CD4-positive, alpha-beta T cell treated with Interleukin-21 for 1 hour (primary cell): ENCODE results near the gene ZBTB3.
"Not testable (repeated sequence)": the region's sequence is repeated elsewhere in the genome, so short reads cannot be mapped to it uniquely, and the experiment has no call there.

Experiments
- DNase-seq: peaks from one replicate; pipeline ENCODE4 v3.0.0-alpha.2; 2020

ZBTB3 gene

DNA sequence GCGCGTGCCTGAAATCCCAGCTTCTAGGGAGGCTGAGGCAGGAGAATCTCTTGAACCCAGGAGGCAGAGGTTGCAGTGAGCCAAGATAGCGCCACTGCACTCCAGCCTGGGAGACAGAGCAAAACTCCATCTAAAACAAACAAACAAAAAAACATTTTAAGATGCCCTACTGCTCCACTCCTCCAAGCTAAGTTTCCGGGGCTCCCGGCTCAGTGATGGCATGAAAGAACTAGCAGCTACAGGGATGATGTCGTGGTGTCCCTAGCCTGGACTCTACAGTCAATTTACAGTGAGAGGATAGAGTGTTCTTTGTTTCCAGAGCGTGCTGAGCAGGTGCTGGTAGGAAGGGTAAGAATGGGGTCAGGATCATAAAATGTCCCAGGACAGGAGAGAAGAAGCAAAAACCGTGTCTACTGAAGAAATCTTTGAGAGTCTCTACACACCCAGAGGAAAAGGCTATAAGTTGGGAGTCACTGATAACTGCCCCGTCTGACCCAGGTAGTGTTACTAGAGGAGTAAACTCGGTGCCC, 1.2 kb upstream of the ZBTB3 start:
- no peak for DNase-seq

DNA sequence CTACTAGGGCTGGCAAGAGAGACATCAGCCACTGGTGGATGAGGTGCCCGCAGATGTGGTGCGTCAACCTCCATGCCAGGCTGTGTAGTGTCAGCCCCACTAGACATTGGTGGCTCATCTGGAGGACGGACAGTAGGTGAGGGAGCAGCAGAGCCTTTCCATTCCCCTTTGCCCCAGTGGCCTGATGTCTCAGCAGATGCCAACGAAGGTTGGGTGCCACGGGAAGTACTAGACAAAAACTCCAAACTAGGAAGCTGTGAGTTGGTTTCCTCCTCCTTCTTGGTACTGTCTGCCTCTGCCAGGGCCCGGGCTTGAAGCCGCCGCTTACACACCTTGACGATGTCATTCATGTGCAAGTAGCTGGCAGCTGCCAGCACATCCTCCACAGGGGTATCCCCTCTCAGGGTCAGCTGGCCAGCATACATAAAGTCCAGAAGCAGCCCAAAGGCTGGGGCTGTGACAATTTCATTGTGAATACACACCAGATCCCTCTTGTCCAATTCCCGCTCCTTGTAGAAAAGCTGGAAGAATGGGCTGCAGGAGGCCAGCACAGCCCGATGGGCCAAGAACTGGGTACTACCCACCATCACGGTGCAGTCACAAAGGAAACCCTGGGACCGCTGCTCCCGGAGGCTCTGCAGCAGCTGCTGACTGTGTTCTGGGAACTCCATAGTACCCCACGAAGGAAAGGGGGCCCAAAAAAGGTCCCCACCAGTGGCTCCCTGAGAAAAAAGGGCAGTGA, 795 bp downstream of the ZBTB3 start:
- no peak for DNase-seq

DNA sequence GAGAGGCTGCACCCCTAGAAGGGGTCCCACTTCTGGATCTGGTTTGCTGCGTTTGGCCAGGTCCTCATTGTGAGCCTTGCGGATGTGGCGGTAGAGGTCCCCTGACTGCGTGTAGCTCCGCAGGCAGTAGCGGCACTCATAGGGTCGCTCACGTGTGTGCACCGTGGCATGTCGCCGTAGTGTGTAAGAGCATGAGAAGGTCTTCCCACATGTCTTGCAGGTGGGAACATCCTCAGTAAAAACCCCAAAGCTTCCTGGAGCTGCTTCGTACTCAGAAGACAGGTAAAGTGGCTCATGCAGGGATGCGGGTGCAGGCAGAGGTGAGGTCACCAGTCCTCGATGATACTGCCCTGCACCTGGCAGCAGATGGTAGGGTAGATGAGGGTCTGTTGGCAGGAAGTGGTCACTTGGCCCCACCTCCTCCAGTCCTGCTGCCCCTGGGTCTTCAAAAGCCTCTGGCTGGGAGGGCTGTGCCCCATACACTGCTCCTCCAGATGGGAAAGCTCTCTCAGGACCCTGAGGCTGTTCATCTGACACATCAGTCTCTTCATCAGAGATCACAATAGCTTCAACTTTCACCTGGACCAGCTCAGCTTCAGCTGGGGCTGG, 1.7 kb downstream of the ZBTB3 start:
- no peak for DNase-seq

DNA sequence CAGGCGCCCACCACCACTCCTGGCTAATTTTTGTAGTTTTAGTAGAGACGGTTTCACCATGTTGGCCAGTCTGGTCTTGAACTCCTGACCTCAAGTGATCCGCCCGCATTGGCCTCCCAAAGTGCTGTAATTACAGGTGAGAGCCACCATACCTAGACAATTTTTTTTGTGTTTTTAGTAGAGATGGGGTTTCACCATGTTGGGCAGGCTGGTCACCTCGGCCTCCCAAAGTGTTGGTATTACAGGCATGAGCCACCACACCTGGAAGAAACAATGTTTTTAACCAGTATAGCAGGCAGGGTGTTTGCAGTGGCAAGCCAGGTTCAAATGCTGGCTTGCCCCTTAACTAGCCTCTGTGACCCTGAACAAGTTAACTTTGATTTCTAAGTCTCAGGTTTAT, 4.0 kb downstream of the ZBTB3 start:
- not testable (repeated sequence) for DNase-seq

DNA sequence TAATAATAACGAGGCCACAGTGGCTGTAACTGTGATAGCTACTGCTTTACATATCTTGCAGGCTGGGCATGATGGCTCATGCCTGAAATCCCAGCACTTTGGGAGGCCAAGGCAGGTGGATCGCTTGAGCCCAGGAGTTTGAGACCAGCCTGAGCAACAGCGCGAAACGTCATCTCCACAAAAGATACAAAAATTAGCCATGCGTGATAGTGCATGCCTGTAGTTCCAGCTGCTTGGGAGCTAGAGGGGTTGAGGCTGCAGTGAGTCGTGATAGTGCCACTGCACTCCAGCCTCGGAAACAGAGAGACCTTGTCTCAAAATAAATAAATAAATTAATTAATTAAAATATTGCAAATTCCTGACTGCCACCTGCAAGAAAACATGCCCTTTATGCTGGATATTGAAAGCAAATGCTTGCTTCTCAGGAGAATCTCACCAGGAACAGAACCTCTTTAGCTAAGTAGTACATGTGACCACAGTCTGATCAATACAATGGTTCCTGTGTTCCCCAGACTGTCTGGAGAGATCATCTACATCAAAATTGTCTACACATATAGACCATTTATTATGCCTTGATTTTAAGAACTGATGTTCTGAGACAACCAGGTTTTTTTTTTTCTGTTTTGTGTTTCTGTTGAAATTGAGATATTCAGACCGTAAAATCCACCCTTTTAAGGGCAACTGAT, 6.3 kb downstream of the ZBTB3 start:
- DNase-seq = no peak

DNA sequence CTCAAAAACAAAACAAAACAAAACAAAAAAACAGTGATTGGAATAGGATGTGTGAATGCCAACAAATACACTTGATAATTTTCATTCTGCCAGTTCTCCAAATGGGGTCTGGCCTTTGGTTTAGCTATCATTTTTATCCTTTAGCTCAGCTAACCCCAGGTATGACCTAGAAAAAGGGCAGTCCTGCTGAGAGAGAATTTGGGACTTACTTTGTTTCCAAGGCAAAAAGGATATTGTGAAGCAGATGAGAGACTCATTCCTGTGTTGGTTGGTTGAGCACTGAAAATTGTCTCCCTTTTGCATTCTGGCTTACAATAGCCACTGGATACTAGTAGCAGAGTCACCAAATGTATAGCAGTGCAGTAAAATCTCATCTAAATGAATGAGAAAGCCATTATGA, 16.8 kb downstream of the ZBTB3 start:
- no peak for DNase-seq

DNA sequence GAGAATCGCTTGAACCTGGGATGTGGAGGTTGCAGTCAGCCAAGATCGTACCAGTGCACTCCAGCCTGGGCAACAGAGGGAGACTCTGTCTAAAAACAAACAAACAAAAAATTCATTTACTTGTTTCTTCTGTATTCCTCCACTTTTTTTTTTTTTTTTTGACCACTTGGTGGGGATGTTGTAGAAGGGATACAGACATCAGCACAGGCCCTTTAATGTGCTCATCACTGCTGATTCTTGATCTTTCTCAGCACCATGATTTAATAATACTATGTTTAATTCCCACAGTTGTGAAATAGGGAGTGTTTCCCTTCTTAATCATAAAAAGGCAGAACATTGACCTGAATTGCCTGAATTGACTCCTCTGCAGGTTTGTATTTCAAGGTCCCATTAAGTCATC, 21.1 kb downstream of the ZBTB3 start:
- DNase-seq = peak; percentile 22

DNA sequence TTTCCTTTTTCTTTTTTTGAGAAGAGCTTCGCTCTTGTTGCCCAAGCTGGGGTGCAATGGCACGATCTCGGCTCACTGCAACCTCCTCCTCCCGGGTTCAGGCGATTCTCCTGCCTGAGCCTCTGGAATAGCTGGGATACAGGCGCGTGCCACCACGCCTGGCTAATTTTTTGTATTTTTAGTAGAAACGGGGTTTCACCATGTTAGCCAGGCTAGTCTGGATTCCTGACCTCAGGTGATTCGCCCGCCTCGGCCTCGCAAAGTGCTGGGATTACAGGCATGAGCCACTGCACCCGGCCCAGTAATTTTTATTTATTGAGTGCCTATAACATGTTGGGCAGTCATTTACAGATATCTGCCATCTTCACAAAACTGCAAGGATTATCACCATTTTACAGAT, 23.9 kb downstream of the ZBTB3 start:
- not testable (repeated sequence) for DNase-seq

DNA sequence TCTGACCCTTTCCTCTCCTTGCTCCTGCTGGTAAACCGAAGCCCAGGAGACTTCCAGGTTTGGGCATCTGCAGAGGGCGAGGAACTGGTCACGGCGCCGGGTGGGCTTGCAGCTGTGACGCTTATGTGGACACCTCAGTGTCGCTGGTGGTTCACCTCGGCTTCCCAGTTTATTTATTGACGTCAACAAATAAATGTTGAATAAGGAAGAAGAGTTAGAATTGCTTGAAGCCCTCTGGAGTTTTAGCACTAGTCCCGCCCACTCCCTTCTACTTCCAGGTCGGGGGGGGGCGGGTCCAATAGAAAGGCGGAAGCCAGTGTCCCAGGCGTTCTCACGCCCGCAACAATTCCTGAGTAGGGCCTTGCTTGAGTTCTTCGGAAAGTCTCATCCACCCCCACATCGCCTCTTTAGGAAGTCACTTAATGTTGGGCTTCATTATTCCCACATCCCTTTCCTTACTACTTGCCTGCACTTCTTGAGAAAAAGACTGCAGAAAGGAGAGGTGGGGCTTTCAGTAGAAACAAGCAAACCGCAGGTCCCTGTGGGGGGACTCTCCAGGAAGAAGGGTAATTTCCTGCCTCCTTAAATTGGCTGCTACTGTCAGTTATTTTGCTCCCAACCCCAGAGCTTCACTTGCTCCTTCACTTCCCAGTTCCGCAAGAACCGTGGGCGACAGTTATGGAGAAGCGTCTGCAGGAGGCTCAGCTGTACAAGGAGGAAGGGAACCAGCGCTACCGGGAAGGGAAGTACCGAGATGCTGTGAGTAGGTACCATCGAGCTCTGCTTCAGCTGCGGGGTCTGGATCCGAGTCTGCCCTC, 25.6 kb downstream of the ZBTB3 start, which contains the start of gene TTC9C:
TSS of gene TTC9C (plus strand) at position 316 of the 818 bp plus-strand sequence. CDS start at position 679, 363 bp downstream.
- DNase-seq = peak; percentile 84

DNA sequence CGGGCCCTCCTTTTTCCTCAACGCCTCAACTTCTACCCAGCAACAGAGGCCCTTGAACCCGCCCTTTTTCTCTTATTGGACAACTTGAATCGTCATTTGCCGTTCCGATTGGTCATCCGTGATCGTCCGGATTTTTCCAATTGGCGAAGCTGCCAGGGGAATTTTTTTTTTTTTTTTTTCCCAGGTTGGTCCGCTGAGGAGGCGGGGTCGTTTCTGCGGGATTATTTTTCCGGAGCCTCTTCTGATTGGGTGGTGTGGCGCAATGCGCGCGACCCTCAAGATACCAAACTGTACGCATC, 26.1 kb downstream of the ZBTB3 start:
- DNase-seq = peak; percentile 97

DNA sequence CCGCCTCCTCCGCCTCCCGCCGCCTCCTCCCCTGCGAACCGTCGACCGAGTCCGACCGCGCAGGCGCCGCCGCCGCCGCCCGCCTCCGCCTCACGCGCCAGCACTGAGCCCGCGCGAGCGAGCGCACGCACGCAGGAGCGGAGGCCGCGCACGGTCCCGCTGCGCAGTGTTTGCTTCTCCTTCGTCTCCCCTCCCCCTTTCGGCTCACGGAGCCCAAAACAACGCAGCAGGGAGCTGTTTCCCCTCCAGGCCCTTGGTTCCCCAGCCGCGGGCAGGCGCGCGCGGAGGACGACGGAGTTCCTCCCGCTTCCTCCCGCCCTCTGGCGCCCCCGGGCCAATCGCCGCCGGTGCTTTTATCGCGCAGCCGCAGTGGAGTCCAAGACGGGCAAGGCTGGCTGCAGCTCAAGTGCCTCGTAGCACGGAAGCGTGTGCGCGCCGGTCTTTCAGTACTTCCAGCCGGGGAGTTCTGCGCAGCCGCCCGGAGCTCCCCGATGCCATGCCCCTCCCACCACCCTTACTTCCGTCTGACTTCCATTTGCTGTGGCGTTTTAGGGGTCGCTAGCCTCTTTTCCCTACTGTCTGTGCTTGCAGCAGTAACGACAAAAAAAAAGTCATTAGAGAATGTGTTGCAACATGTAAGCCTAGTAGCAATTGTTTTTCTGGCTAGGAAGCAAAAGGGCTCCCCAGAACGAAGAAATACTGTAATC, 26.6 kb downstream of the ZBTB3 start, which contains the start of gene HNRNPUL2:
TSS of gene HNRNPUL2 (minus strand) at position 293 of the 707 bp plus-strand sequence. CDS start 301 bp downstream, outside the sequence.
- peak; percentile 99 for DNase-seq

DNA sequence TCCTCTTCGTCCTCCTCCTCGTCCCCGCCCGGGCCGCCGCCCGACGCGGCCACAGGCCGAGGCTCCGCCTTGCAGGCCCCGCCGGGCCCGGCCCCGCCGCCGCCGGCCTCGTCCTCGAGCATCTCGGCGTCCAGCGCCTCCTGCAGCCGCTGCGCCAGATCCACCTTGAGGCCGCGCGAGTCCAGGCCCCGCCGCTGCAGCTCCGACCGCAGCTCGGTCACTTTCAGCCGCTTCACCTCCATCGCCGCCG, 27.1 kb downstream of the ZBTB3 start:
- DNase-seq = no peak

DNA sequence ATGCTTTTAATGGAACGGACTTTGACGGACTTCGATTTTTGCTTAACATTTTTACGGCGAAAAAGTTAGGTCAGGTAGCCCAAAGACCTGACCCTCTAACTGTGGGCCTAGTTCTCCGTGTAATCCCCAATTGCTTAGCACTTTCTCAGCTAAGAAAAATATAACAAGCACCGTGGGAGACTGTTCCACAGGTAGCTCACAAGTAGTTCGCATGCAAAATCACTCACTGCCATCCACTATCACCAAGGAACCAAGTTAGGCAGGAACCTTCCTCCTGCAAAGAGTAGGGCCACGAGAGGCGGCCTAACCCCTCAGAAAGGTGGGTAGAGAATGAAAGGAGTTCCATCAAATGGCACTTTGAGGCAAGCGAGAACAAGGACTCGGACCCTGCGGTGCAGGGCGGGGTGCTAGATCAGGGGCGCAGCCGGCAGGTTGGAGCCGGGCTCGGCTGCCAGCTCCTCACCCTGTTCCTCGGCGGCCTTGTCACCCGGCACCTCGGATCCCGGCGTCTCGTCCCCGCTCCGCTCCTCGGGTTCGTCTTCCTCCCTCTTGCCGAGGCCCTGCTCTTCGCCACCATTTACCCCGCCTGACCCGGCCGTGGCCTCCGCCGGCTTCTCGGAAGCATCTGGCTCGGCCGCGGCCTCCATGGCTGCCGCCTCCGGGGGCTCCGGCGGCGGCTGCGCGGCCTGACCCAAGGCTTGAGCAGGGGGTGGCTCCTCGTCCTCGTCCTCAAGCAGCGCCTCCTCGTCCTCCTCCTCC, 27.6 kb downstream of the ZBTB3 start:
- DNase-seq = no peak

DNA sequence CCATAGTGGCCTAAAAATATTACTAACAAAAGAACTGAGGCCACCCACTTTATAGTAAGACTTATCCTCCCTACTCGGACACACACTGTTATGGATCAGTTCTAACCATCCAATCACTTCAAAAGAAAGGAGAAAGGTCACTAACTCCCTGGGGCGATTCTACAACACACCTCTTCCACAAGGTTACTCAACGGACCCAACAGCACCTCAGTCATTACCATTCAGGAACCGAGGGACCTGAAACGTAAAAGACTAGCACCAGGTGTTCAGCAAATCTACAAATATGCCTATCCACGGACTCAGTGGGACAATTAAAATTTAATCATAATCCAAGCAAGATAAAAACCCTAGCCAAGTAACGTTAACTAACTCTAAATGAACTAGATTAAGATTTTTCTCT, 28.3 kb downstream of the ZBTB3 start:
- DNase-seq = no peak

DNA sequence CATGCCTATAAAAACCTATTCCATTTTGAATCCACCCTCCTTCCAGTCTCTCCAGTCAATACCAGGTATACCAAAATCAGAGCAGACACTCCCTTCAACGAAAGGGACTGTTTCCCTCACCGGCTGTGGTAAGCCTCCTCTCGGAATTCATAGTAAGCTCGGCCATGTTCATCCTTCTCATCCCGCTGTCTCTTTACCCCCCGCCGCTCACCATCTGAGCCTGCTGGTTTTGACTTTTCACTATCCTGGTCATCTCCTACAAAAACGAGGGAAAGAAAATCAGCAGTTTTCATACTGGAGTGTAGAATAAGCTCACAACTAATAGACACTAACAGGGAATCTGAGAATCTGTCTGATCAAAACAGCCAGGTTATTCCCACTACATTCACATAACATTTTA, 29.8 kb downstream of the ZBTB3 start:
- DNase-seq = no peak

DNA sequence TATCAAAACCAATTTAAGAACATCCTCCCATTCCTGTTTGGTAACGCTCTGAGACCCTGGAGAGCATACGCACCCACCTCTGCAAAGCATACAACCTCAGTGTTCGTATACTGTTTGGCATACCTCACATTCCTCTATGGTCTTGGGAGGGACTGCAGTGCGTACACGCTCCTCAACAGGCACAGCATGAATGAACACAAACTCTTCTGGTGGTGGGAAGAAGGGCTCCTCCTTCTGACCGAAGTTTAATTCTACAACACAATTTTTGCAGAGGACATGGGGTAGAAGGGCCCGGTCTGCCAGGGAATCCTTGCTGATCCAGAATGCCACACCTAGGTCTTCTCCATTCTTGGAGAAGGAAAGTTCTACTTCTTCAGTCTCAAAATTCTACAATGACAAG, 32.0 kb downstream of the ZBTB3 start:
- no peak for DNase-seq

DNA sequence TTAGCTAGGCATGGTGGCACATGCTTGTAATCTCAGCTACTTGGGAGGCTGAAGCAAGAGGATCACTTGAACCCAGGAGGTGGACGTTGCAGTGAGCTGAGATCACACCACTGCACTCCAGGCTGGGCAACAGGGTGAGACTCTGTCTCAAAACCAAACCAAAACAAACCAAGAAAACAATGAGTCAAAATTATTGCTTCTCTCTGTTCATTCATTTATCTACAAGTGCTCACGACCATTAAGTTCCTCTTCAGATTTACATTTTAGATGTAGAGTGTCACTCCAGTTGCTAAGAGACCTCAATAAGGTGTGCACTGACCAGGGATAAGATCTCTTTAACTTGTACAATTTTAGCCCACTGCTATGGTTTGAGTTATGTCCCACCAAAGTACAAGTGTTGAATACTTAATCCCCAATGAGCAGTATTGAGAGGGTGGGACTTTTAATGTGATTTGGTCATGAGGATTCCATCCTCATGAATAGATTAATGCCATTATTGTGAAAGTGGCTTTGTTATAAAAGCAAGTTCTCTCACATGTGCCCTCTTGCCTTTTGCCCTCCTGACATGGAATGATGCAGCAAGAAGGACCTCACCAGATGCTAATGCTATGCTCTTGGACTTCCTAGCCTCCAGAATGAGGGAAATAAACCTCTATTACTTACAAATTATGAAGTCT, 34.5 kb downstream of the ZBTB3 start:
- DNase-seq = no peak

DNA sequence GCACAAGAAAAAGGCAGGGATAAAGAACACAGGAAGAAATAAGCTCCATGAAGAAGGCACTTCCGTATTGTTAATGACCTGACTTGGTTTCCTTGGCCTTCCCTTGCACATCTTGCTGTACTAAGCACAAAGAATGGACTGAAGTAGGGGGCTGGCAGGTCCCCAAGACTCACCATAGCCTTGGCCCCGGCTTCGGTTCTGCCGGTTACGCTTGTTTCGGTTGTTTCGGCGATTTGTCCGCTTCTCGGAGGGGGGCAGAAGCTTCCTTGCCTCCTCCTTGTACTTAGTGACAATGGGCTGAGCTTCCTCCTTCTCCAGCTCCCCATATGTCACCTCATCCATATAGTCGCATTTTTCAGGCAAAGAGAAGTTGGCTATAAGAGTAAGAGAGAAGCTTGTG, 37.1 kb downstream of the ZBTB3 start:
- no peak for DNase-seq

DNA sequence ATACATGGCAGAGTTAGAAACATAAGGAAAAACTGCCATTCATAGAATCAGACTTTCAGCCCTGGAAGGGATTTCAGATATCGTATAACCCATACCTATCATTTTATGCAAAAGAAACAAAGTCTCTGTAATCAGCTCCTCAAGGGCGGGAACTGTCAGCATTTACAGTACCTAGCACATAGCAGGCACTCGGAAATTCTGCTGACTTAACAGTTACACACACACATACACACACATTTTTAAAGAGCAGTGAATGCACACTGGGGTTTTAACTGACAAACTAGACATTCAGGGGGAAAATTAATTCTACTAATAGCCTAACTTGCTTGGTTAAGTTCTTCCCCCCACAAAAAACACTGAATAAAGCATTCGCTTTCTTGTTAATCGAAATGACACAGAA, 37.8 kb downstream of the ZBTB3 start:
- DNase-seq = no peak

DNA sequence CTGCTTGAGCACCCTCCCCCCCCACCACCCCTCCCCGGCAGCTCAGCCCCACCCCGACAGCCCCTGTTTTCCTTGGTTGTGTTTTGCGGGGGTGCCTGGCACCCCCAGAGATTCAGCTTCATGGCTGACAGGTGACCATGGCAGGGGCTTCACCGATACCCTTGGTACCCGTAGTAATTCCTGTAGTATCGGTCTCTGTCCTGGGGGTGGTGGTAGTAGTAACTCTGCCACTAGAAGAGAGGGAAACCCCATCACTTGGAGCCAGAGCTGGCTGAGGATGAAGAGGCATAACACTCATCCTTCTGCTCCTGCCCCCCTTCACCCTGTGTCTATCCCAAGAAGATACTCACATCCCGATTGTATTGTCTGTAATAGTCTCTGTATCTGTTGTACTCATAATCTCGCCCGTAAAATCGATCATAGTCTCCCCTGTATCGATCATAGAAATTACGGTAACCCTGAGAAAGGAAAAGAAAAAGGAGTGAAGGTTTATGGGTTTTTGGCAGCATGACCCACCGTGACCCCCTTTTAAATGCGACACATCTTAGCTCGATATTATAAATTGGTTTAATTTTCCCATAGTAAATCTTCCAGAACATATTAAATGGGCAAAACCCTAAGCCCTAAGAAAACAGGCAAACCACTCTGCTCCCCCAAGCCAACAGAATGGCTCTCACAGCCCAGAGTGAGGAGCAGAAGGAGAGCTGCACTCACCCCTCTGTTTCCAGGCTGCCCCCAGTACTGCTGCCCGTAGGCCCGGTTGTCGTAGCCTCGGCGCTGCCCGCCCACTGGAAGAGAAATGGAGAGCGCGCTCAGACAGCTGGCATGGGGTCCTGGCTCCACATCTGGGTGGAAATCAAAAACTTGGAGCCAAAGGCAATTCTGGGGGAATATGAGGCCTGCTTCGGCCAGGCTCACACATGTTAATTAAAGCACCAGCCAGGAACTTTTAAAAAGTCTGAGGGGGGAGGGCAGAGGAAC, 38.5 kb downstream of the ZBTB3 start:
- no peak for DNase-seq
